Stimulated activated CD4-positive, alpha-beta T cell treated with anti-CD3 and anti-CD28 coated beads, Interleukin-1b, Interleukin-23, amount 100 ng/mL, for 24 hours (primary cell): Measurements from ENCODE around the gene IFT122.
"Not testable (repeated sequence)": the region's sequence is repeated elsewhere in the genome, so short reads cannot be mapped to it uniquely, and the experiment has no call there.

Experiments used
- DNase-seq, 4 experiments: peaks; one replicate each; pipeline ENCODE4 v3.0.0-alpha.2; 2020; ENCODE audit warnings: low read depth in 4 of 4, low spot score in 1 of 4

The IFT122 gene

DNA sequence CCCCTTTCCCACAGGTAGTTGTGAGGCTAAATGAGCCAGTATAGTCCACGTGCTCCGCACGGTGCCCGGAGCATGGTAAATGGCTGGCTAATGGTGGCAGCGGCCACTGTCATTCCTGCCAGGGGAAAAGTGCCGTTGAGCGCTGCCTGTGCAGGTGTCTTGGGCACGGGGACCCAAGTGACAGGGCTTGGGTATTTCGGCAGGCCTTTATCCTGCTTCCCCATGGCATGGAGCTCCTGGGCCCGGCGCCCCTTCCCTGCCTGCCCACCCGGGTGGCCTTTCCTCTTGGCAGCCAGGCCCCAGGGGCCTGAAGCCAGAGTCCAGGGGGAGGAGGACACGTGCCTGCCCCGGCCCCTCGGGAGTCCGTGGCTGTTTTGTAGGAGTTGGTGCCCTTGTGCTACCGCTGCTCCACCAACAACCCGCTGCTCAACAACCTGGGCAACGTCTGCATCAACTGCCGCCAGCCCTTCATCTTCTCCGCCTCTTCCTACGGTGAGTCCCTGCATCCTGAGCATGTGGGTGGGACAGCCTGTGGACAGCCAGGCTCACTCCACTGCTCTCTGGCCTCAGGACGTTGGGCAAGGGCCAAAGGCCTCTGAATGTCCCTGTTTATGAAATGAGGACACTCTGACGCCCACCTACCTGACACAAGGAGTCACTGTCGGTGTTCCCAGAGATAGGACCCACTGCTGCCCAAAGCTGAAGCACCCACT, 75.2 kb downstream of the IFT122 start:
- not testable (repeated sequence) for DNase-seq

DNA sequence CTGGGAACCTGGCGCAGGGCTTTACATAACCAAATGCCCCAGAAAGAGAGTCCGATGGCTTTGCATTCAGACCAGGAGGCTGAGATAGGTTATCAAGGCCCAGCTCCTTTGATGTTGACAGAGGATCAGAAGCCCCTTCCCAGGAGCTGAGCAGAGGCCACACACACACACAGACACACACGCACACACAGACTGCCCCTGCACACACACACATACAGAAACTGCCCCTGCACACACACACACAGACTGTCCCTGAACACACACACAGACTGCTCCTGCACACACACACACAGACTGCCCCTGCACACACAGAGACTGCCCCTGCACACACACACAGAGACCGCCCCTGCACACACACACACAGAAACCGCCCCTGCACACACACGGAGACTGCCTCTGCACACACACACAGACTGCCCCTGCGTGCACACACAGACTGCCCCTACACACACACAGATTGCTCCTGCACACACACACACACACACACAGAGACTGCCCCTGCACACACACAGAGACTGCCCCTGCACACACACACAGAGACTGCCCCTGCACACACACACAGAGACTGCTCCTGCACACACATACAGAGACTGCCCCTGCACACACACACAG, 75.9 kb downstream of the IFT122 start:
- DNase-seq = not testable (repeated sequence)

DNA sequence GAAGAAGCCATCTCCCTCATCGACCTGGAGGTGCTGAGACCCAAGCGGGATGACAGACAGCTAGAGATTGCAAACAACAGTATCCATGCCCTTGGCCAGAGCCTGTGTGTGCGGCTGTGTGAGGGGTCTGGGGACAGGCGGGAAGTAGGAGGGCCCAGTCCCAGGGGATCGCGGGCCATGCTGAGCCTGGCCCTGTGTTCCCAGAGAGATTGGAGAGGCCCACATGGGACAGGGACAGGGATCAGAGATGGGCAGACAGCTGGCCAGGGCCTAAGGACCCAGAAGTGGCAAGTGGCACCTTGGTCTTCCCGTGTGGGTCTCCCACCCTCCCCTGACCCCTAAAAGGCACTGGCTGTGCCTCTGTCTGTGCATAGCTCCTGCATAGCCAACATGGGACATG, 77.5 kb downstream of the IFT122 start:
- DNase-seq = no peak

DNA sequence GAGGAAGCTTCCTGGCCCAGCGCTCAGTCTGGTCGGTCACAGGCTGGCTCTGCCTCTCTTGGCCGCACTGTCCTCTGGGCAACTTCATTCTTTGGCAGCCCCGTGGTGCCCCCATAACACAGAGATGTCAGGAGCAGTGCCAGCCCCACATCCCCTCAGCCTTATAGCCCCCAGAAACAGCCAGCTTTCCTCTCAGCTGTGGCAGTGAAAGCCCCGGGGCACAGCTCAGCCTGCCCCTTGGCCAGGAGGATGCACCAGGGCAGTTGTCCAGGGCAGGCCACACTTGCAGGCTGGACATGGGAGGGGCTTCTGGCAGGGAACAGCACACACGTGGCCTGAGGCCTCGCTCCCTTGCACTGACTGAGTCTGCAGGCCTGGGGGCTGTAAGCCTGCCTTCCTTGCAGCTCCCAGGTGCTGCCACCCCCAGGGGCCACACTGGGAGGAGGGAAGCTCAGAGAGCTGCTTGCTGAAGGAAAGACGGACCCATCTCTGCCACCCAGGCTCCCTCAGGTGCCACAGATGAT, 78.1 kb downstream of the IFT122 start:
- no peak for DNase-seq

DNA sequence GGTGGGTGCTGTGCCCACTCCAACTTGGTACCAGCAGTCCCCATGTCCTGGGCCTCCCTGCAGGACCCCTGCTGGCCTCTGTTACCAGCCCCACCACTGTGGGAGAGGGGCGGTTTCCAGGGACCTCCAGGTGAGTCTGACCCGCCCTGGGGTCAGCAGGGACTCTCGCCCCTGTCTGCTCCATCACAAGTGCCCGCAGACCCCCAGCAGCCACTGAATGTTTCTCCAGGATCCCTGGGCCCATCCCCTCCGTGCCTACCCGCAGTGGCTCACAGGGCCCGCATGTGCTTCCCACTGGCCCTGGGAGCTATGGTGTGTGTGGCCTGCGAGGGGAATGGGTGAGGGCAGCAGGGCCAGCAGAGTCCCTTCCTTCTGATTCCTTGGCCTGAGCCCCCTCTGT, 78.6 kb downstream of the IFT122 start:
- no peak for DNase-seq

DNA sequence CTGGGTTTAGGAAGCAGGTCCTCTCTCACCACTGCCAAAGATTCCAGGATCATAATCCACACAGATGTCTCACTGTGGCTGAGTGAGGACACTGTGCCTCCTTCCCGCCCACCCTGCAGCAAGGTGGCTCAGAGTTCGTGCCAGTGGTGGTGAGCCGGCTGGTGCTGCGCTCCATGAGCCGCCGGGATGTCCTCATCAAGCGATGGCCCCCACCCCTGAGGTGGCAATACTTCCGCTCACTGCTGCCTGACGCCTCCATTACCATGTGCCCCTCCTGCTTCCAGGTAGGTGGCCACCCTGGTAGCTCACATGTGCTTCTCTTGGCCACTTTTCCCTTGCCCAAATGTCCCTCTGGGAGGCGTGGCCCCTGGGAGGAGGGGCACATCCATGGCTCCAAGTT, 79.4 kb downstream of the IFT122 start:
- no peak for DNase-seq

DNA sequence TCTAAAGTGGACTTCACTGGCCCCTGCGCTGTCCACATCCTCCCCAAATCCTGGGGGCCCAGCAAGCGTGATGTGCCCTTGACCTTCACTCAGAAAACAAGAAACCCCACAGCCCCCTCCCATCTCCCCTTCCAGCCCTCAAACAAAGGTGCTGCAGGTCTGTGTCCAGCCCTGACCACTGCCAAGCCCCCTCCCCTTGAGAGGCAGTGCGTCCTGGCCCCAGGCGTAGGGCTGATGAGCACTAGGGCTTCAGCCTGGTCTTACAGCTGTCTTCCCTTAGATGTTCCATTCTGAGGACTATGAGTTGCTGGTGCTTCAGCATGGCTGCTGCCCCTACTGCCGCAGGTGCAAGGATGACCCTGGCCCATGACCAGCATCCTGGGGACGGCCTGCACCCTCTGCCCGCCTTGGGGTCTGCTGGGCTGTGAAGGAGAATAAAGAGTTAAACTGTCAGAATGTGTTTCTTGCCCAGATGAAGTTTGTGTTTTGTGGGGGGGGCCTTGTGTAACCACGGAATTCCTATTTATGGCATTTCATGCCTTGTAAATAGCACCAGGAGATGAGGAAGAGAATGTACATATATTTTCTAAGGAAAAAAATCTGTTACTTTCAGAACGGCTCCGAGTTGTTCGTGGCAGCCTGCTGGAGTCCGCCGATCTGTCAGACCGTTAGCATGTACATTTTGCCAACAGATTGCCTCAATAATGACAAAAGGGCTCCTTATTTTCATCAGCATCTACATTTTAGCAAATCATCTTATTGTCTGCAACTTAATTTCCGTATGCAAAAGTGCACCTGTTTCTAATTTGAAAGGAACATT, 80.1 kb downstream of the IFT122 start:
- DNase-seq = no peak

DNA sequence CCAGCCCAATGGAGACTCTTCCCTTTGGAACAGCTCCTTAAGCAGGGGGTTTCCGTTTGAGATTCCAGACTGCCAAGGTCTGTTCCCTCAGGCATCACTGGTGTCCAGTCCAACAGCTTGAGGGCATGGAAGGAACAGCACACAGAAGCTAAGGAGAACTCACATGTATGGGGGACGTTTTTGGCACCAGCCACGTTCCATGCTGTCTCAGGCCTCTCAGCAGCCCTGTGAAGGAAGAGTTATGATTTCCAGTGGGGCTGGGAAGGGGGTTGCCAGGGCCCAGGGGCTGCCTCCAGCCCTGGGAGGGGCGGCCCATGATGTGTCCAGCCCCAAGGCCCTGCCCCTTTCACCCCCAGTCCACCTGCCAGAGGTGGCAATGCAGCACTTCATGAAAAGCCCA, 80.9 kb downstream of the IFT122 start:
- DNase-seq = no peak

DNA sequence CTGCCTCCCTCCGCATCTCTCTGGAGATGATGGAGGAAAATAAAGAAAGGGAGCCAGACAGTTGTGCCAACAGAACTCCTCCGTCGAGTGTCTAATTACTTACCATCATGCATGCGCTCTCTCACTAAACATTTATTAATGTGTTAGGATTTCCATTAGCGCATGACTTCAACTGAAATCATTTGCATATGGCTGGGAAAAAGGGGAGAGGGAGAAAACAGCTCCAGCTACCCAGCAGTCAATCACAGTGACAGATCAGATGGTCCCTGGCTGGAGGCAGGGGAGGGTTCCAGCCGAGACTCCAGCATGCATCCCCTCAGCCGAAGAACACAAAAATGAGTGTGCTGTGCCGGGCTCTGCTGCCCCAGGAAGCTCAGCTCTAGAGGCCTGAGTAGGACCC, 81.6 kb downstream of the IFT122 start:
- DNase-seq = no peak

DNA sequence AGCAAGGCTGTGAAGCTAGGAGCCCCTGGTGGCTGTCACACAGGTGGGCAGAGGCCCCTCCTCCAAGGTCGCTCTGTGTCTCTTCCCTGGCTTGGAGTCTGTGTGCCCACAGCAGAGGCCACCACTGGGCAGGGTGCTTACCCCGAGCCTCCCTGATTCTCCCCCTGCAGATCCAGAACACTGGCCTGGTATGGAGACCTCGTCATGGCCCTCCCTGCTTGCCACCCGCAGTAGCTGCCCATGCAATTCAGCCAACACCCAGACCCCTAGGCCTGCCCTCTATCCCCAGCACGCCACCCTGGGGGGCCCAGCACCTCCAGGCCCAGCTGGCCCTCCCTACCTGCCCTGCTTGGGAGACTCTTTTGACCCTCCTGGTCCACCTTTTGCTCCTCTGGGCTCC, 82.9 kb downstream of the IFT122 start:
- DNase-seq = no peak

DNA sequence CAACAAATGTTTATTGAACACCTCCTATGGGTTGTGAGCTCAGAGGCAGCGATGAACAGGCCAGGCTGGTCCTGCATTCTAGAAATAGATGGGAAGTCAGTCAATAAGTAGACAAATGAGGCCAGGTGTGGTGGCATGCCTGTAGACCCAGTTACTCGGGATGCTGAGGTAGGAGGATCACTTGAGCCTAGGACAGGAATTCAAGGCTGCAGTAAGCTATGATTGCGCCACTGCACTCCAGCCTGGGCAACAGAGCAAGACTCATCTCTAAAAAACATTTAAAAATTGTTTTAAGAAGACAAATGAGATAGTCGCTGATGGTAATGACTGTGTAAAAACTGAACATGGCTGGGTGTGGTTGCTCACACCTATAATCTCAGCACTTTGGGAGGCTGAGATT, 84.1 kb downstream of the IFT122 start:
- DNase-seq = no peak

DNA sequence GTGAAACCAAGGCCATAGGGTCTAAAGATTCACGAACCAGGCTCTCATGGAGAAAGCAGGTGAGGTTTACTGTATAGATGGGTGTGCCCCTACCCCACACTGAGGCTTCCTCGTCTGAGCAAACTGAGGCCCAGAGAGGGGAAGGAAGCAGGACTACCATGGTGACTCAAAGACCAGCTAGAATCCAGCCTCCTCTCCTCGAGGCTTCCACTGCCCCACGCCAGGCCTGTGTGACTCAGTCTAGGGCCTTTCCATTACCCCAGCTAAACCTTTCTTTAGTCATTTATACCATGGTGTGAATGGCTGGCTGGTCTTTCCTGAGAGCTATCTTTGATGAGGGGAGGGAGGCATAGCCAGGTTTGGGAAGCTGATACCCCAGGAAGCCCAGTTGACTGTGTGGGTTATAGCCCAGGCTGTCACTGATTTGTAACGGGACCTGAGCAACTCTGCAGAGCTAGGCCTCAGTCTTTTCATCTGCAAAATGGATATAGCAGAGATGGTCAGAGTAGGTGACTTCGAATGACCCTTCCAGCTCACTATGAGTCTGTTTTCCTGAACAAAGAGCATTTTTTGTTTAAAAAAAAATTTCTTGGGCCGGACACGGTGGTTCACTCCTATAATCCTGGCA, 85.4 kb downstream of the IFT122 start:
- DNase-seq = no peak

DNA sequence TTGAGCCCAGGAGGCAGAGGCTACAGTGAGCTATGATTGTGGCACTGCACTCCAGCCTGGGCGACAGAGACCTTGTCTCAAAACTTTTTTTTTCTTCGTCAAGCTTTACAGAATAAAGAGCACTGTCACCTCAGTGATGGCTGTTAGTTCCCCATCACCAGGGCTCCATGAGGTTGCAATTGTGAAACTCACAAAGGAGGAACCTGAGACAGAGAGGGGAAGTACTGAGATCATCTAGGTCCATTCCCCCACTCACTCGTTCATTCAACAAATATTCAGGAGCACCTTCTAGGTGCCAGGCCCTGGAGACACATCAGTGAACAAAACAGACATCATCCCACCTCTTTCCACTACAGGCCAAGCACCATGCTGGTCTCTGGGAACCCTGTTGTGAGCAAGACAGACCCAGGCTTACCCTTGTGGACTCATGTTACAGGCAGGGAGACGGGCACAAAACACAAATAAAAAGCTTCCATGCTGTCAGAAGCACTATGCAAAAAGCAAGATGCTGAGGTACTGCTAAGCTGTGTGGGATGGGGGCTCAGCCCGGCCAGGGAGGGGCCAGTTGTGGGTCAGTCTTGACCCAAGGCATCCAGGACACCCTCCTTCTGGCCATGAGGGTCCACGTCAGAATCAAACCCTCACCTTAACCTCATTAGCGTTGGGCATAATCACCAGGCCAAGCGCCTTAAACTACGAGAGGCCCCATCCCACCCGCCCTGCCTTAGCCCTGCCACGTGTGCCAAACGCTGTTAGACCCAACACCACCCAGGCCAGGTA, 86.3 kb downstream of the IFT122 start:
- no peak for DNase-seq

DNA sequence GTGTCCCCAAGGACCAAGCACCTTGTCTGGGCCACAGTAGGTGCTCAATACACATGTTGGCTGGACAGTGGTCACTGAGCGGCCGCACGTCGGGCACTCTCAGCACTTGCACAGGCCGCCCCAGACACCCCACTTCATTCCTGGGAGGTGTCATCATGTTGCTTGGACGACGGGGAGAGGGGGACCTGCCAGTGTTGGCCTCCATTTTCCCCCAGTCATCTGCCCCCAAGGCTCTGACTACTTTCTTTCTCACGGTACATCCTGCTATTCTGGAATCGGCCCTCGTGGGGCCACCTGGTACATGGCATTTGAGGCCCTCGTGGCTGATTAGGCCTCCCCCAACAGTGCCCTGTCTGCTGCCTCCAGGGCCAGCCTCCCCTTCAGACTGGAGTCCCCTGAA, 87.2 kb downstream of the IFT122 start:
- DNase-seq = no peak

DNA sequence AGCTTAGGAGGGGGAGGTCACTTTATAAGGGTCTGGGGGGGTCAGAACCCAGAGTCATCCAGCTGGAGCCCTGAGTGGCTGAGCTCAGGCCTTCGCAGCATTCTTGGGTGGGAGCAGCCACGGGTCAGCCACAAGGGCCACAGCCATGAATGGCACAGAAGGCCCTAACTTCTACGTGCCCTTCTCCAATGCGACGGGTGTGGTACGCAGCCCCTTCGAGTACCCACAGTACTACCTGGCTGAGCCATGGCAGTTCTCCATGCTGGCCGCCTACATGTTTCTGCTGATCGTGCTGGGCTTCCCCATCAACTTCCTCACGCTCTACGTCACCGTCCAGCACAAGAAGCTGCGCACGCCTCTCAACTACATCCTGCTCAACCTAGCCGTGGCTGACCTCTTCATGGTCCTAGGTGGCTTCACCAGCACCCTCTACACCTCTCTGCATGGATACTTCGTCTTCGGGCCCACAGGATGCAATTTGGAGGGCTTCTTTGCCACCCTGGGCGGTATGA, 88.6 kb downstream of the IFT122 start, which contains the start of gene RHO:
Gene RHO, plus strand, starts transcription at position 51 of the 512 bp plus-strand sequence. Its CDS starts 95 bp downstream, at position 146.
- DNase-seq = no peak

DNA sequence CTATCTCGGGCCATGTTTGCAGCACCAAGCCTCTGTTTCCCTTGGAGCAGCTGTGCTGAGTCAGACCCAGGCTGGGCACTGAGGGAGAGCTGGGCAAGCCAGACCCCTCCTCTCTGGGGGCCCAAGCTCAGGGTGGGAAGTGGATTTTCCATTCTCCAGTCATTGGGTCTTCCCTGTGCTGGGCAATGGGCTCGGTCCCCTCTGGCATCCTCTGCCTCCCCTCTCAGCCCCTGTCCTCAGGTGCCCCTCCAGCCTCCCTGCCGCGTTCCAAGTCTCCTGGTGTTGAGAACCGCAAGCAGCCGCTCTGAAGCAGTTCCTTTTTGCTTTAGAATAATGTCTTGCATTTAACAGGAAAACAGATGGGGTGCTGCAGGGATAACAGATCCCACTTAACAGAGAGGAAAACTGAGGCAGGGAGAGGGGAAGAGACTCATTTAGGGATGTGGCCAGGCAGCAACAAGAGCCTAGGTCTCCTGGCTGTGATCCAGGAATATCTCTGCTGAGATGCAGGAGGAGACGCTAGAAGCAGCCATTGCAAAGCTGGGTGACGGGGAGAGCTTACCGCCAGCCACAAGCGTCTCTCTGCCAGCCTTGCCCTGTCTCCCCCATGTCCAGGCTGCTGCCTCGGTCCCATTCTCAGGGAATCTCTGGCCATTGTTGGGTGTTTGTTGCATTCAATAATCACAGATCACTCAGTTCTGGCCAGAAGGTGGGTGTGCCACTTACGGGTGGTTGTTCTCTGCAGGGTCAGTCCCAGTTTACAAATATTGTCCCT, 89.6 kb downstream of the IFT122 start:
- DNase-seq = no peak

DNA sequence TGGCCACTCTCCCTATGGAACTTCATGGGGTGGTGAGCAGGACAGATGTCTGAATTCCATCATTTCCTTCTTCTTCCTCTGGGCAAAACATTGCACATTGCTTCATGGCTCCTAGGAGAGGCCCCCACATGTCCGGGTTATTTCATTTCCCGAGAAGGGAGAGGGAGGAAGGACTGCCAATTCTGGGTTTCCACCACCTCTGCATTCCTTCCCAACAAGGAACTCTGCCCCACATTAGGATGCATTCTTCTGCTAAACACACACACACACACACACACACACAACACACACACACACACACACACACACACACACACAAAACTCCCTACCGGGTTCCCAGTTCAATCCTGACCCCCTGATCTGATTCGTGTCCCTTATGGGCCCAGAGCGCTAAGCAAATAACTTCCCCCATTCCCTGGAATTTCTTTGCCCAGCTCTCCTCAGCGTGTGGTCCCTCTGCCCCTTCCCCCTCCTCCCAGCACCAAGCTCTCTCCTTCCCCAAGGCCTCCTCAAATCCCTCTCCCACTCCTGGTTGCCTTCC, 90.3 kb downstream of the IFT122 start:
- DNase-seq = no peak

DNA sequence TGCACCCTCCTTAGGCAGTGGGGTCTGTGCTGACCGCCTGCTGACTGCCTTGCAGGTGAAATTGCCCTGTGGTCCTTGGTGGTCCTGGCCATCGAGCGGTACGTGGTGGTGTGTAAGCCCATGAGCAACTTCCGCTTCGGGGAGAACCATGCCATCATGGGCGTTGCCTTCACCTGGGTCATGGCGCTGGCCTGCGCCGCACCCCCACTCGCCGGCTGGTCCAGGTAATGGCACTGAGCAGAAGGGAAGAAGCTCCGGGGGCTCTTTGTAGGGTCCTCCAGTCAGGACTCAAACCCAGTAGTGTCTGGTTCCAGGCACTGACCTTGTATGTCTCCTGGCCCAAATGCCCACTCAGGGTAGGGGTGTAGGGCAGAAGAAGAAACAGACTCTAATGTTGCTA, 90.8 kb downstream of the IFT122 start:
- DNase-seq = no peak

DNA sequence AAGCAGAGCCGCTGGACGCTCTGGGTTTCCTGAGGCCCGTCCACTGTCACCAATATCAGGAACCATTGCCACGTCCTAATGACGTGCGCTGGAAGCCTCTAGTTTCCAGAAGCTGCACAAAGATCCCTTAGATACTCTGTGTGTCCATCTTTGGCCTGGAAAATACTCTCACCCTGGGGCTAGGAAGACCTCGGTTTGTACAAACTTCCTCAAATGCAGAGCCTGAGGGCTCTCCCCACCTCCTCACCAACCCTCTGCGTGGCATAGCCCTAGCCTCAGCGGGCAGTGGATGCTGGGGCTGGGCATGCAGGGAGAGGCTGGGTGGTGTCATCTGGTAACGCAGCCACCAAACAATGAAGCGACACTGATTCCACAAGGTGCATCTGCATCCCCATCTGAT, 91.7 kb downstream of the IFT122 start:
- no peak for DNase-seq
